Stimulated activated CD4-positive, alpha-beta T cell treated with anti-CD3 and anti-CD28 coated beads, Interleukin-4, amount 100 ng/mL, for 1 hour (primary cell): Measurements from ENCODE around the gene TUBGCP2.
A peak's percentile ranks its signal among the peaks of the same experiment; 100 is the strongest.

ENCODE experiments used
- DNase-seq: peaks from one replicate; pipeline ENCODE4 v3.0.0-alpha.2; 2020

The TUBGCP2 gene

DNA sequence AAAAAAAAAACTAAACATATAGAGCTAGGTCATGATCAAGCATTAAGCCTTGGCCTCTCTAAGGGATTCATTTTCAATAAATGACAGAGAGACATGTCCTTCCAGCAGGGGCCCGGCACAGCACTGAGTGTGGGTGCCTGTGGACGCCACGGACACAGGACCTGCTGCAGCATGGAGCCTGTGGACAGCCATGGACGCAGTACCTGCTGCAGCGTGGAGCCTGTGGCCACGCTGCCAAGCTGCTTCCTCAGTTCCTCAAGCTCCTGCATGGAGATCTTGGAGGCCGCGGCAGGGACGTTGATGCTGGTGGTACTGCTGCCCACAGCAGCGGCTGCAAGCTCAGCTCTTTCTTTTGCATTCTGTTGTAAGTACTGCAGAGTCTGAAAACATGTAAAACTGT is 9.4 kb downstream of the TUBGCP2 start:
- no peak for DNase-seq

GRCh38 chr10:133298466-133298865 is 10.2 kb downstream of the TUBGCP2 start:
- DNase-seq: no peak

DNA sequence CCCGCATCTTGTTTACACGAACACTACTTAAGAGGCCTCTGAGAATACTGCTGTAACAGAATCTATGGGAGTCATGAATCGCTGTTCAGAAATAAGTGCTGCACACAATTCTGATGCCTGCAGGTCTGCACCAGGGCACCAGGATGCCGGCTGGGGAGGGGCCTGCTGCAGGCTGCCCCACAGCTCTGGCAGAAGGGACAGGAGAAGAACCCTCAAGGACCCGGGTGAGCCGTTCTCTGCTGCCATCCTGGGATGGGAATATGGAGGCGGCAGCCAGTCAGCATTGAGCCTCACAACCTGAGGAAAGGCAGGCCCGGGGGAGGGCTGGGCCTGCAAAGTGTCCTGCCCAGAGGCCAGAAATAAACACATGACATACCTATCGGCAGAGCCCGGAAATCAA is 11.2 kb downstream of the TUBGCP2 start:
- no peak for DNase-seq

- DNase-seq: no peak
Measured at GRCh38 chr10:133295426-133296320, 13.0 kb downstream of the TUBGCP2 start.

DNA sequence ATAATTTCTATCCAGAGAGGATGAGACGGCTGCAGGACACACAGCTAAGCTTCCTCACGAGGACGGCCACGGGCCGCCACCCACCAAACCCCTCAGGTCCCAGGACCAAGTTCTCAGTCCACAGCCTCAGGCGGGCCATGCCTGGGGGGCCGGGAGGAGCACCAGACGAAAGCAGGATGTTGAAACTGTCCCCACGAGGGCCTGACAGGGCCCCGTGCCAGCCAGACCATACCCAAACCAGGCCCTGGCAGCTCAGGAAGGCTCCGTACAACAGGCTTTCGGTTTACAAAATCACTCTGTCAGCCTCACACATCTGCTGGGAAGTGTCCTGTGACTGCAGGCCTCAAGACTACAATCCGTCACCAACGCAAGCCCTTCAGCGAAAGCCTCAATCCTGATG is 14.5 kb downstream of the TUBGCP2 start:
- no peak for DNase-seq

DNA sequence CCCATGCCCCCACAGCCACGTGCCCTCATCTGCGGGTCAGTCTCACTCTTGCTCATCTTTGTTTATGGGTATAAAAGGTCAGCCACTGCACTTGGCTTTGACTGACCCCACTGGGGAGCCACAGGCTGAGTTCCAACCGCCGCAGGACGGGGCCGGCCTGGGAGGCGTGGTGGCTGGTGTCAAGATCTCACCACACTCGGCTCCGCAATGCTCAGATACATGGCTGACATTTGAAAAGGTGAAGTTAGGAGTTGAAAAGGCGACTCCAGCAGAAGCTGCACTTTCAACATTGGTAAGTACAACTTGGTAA is 14.9 kb downstream of the TUBGCP2 start:
- no peak for DNase-seq

GRCh38 chr10:133292919-133293809 is 15.5 kb downstream of the TUBGCP2 start:
- no peak for DNase-seq

GRCh38 chr10:133289761-133290160 is 18.9 kb downstream of the TUBGCP2 start:
- no peak for DNase-seq

- no peak for DNase-seq
Measured at GRCh38 chr10:133287832-133288500, 20.7 kb downstream of the TUBGCP2 start.

- DNase-seq: no peak
Measured at GRCh38 chr10:133286366-133286765, 22.3 kb downstream of the TUBGCP2 start.

- DNase-seq: no peak
Measured at GRCh38 chr10:133285217-133285616, 23.5 kb downstream of the TUBGCP2 start.

DNA sequence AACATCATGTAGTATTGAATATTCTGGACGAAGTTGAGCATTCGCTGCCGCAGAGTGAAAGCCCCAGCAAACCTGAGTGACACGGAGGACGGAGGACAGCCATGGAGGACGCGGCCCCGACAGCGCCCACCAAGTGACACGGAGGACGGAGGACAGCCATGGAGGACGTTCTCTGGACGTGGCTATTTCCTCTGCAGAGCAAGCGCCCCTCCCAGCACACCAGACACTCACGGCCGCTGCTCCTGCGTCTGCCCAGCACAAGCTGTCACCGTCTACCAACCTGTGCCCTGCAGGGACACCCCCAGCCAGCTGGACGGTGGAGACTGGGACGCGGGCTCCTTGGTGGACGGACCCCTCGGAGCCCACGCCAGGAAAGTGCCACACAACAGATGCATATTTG is 24.7 kb downstream of the TUBGCP2 start:
- DNase-seq: no peak

- no peak for DNase-seq
Measured at GRCh38 chr10:133282846-133283390, 25.8 kb downstream of the TUBGCP2 start.

DNA sequence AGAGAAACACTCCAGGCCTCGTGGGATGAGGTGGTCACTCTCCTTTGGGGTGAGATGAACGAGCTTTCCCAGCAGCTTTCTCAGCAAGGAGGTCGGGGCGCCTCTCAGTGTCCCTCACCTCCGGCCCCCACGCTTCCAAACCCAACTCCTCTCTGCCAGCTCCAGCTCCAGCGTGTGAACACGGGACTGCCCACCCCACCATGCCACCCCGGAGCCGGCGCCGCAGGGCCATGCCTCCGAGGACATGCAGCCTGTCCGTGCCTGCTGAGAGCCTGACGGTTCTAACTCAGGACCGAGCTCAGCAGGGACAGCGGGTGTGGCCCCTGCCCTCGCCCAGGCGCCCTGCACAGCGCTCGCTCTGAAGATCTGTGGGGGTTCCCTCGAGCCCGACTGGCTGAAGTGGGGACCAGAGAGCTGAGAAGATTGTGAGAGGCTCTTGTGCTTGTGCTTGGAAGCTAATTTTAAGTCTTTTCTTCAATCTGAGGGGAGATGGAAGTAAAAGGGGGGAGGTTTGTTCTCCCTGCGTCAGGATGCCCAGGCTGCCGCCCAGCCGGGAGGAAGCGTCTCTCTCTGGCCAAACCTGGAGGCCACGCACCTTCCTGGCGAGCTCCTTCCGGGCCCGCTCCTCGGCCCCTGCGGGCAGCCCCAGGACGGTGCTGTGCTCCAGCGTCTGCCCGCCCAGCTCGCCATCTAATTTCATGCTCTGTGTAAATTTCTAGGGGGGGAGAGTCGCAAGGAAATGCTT is 26.9 kb downstream of the TUBGCP2 start:
- DNase-seq: no peak

DNA sequence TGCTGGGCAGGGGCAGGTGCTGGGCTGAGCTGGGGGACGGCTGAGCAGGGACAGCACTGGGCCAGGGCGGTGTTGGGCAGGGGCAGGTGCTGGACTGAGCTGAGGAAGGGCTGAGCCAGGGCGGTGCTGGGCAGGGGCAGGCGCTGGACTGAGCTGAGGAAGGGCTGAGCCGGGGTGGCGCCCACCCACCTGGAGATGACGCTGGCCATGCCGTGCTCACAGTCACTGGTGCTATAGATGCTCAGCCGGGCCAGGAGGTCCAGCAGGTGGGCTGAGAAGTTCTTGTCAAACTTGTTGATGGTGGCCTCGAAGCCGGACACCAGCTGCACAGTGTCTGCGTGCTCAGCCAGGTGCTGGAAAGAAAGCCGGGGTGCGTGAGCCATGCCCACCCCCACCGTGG is 27.6 kb downstream of the TUBGCP2 start:
- no peak for DNase-seq

DNA sequence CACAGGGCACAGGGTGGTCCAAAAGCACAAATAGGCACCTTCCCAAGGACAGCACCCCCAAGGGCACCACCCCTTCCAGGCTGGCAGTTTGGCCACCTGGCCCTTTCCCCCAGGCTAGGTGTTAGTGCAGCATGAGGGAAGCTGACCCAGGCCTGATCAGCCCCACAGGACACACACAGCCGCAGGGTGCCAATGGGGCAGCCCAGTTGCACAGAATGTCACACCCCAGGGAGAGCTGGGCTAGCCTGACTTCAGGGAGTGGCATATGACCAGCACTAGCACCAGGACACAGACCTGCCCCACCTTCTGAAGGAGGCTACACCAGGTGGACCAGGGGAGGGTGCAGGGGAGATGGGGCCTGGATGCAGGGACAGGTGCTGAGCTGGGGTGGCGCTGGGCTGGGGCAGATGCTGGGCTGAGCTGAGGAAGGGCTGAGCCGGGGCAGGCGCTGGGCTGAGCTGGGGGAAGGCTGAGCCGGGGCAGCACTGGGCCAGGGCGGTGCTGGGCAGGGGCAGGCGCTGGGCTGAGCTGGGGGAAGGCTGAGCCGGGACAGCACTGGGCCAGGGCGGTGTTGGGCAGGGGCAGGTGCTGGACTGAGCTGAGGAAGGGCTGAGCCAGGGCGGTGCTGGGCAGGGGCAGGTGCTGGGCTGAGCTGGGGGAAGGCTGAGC is 28.1 kb downstream of the TUBGCP2 start:
- no peak for DNase-seq

GRCh38 chr10:133279326-133280226 is 29.1 kb downstream of the TUBGCP2 start:
- DNase-seq: no peak

DNA sequence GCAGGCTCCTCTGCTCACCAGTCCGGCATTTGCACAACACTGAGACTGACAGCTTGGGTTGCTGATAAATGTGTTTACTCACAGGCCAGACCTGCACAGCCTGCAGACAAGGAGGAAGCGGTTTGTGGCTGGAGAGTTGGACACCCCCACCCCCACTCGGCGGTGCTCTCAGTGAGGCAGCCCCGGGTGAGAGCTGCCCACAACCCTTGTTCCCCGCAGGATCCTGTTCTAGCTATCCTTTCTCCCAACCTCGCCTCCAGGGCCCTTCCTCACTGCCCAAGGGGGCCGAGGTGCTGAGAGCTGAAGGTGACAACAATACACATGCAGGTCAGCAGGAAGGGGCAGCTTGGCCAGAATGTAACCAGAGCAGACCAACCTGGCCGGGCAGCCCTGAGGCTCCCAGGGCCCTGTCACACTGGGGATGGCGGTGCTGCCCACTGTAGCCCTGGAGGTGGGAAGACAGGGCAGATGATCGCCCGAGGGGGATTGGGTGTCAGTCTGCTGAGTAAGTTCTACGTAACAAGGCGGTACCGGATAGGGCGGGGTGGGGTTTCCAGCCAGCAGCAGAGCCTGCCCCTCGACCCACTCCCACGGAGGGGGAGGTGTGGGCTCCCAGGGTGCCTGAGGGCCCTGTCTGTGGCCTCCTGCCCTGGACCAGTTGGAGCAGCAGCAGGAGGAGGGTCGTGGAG is 30.0 kb downstream of the TUBGCP2 start:
- DNase-seq: peak; percentile 32

DNA sequence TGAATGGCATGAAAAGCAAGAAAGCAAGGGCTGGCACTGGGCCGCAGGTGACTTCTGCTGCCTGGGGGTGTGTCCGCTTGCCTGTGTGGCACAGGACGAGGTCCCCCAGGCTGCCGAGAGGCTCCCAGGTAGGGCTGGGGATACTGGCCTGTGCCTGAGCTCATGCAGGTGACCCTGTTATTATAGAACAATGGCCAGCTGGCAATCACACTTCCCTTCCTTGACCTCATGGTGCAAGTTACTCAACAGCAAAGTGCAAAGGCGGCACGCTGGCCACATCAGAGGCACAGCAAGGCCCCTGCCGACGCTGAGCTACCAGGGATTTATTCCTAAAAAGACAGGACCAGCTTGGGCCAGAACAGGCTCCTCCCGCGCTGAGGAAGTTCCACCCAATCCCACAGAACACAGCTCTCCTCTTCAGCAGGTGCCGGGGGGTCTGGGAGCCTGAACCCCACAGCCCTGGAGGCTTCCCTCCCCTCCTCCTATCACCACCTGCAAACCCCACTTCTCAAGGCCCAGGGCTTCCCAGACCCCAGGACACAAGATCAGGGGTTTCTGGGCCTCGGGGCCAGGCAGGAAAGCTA is 30.6 kb downstream of the TUBGCP2 start:
- DNase-seq: no peak
